Measurements from ENCODE around the gene TMA7B. TPM values are rescaled to one million over a fixed set of nuclear protein-coding genes. Genes with fewer than 3 reads are reported as not detected.

TMA7B gene
- total RNA-seq, 1 donor from 2014 or later: not detected

DNA sequence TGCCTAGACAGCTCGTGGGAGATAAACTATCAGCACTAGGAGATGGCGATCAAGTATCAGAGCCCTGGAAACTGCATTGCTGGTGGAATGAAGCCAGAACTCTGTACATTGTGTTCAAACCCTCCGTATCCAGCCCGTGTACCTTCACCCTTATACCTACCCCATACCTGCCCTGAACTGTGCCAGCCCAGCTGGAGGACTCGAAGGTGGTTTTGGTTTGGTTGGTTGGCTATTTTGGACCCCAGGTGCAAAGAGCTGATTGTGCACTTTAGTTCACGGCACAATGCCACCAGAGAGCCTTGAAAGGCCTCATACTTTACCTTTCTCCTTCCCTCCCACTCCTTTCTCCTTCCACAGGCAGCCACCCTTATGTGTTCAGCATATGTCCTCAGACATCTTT lies 50.5 kb downstream of the TMA7B start:
- TF ChIP-seq, protein P1, sequence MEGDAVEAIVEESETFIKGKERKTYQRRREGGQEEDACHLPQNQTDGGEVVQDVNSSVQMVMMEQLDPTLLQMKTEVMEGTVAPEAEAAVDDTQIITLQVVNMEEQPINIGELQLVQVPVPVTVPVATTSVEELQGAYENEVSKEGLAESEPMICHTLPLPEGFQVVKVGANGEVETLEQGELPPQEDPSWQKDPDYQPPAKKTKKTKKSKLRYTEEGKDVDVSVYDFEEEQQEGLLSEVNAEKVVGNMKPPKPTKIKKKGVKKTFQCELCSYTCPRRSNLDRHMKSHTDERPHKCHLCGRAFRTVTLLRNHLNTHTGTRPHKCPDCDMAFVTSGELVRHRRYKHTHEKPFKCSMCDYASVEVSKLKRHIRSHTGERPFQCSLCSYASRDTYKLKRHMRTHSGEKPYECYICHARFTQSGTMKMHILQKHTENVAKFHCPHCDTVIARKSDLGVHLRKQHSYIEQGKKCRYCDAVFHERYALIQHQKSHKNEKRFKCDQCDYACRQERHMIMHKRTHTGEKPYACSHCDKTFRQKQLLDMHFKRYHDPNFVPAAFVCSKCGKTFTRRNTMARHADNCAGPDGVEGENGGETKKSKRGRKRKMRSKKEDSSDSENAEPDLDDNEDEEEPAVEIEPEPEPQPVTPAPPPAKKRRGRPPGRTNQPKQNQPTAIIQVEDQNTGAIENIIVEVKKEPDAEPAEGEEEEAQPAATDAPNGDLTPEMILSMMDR (IDR thresholded peaks at IDR 0.05; ENCODE audit: insufficient read depth, low read length, poor library complexity, severe bottlenecking): no peak

More for the DNA sequence above, 50.5 kb downstream of the TMA7B start:
- Histone ChIP-seq H3K36me3 (ENCODE audit: control insufficient read depth, insufficient read depth, low read length) (no peaks in the 10 kb centered on the region), H3K27me3 (ENCODE audit: control insufficient read depth, insufficient read depth, low read length) (peaks cover 6% of the 10 kb centered on the region), H3K4me3 (ENCODE audit: low read depth, low read length) (no peak overlapping the region)
- no peak for DNase-seq (ENCODE audit: low read depth)

Other genes with a start within 250 kb of the TMA7B start
- gene ENTHD1, start 66.6 kb upstream of the TMA7B start, total RNA-seq: not detected in 2 replicates
- gene GRAP2, start 59.3 kb upstream of the TMA7B start, total RNA-seq: not detected in 2 replicates
- gene FAM83F, start 34.6 kb downstream of the TMA7B start, total RNA-seq: 5.8 and 6.9 TPM in 2 replicates
- gene TNRC6B, start 217.5 kb downstream of the TMA7B start, total RNA-seq: 24.9 and 26.7 TPM in 2 replicates

Measured in kidney epithelial cell (primary cell).